Activated T-helper 17 cell treated with anti-CD3 and anti-CD28 coated beads, Interleukin-2, amount 50 U/mL, for 72 hours (primary cell): Measurements from ENCODE around the gene BAAT. TPM values are rescaled to one million over a fixed set of nuclear protein-coding genes. Genes with fewer than 3 reads are reported as not detected.
"Not testable (repeated sequence)": the region's sequence is repeated elsewhere in the genome, so short reads cannot be mapped to it uniquely, and the experiment has no call there.

Experiments used
- ATAC-seq: fragments of 150-1000 bp; cut with Tn5 transposase; replicated peaks from 2 replicates; pipeline ENCODE4 v1.10.0; 2021; ENCODE audit warnings: mild to moderate bottlenecking, moderate library complexity
- H3K27ac Mint-ChIP-seq: one replicate; pipeline ENCODE4 v1.8.0; 2022; ENCODE audit warnings: mixed read lengths
- H3K27me3 Mint-ChIP-seq: one replicate; pipeline ENCODE4 v1.8.0; 2022; ENCODE audit warnings: mixed read lengths
- H3K36me3 Mint-ChIP-seq: one replicate; pipeline ENCODE4 v1.8.0; 2022; ENCODE audit warnings: low read depth, mild to moderate bottlenecking, mixed read lengths
- H3K4me1 Mint-ChIP-seq: one replicate; pipeline ENCODE4 v1.8.0; 2022; ENCODE audit warnings: mixed read lengths
- H3K4me3 Mint-ChIP-seq: one replicate; pipeline ENCODE4 v1.8.0; 2022; ENCODE audit warnings: mild to moderate bottlenecking, mixed read lengths
- H3K9me3 Mint-ChIP-seq: one replicate; pipeline ENCODE4 v1.8.0; 2022; ENCODE audit warnings: mixed read lengths
- total RNA-seq, 2 donors: library from RNA; stranded (reverse); gene quantifications; one replicate each; pipeline ENCODE4 v1.2.3, GENCODE V29; 2022

Gene BAAT
- total RNA-seq, 2 donors from 2014 or later = 0.08 TPM; not detected in 1

DNA sequence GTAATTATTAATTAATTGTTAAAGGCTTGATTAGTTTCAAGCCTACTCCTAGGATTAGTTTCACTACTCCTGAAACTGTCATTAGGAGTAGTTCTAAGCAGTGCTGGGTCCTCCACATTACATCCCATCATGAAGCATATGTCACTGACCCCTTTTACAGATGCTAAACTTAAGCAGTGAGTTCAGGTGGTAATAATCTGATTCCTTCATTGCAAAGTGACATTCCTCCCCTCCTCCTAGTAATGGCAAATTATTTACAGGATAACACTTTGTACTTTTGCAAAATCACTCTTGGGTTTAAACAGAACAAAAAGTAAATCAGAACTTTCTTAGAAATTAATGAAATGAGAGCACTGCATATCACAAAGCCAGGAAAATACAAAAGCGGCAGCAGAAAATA is 52.4 kb downstream of the BAAT start:
- ATAC-seq = no peak
- no peak overlapping the region for H3K4me3 Mint-ChIP-seq
- H3K27me3 Mint-ChIP-seq = peaks cover 14% of the 10 kb centered on the region
- H3K36me3 Mint-ChIP-seq = no peaks in the 10 kb centered on the region
- H3K27ac Mint-ChIP-seq = no peak overlapping the region
- H3K4me1 Mint-ChIP-seq = no peaks in the 10 kb centered on the region
- H3K9me3 Mint-ChIP-seq = peaks cover 2% of the 10 kb centered on the region

DNA sequence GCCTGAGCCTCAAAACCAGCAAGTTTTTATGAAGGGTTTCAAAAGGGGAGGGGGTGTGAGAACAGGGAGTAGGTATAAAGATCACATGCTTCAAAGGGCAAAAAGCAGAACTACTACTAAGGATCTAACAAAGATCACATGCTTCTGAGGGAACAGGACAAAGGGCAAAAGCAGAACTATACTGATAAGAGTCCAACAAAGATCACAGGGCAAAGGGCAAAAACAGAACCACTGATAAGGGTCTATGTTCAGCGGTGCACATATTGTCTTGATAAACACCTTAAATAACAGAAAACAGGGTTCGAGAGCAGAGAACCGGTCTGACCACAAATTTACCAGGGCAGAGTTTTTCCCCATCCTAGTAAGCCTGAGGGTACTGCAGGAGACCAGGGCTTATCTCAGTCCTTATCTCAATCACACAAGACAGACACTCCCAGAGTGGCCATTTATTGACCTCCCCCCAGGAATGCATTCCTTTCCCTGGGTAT is 57.3 kb downstream of the BAAT start:
- not testable (repeated sequence) for H3K4me3 Mint-ChIP-seq, H3K27ac Mint-ChIP-seq, H3K36me3 Mint-ChIP-seq, ATAC-seq, H3K9me3 Mint-ChIP-seq, H3K4me1 Mint-ChIP-seq
- H3K27me3 Mint-ChIP-seq = peaks cover 11% of the 10 kb centered on the region

DNA sequence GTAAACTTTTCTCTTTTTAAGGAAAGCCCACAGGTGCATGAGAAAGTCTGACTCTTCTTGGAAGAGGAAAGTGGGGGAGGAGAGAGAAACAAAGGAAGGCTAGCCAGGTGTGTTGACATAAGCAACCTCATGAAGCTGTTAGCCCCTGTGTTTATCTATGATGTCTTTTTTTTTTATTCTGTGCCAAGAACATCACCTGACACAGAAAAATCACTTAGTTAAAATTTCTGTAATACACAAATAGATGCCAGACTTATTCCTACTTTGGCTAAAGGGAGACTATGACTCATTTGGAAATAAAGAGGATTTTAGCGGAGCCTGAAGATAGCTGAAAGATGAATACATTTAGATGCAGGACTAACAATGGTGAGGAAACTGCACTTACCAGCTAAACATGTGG is 58.3 kb downstream of the BAAT start:
- no peaks in the 10 kb centered on the region for H3K36me3 Mint-ChIP-seq
- H3K27ac Mint-ChIP-seq = no peak overlapping the region
- peaks cover 8% of the 10 kb centered on the region for H3K27me3 Mint-ChIP-seq
- no peak overlapping the region for H3K4me3 Mint-ChIP-seq
- no peak for ATAC-seq
- H3K4me1 Mint-ChIP-seq = no peaks in the 10 kb centered on the region
- H3K9me3 Mint-ChIP-seq = peaks cover 6% of the 10 kb centered on the region

DNA sequence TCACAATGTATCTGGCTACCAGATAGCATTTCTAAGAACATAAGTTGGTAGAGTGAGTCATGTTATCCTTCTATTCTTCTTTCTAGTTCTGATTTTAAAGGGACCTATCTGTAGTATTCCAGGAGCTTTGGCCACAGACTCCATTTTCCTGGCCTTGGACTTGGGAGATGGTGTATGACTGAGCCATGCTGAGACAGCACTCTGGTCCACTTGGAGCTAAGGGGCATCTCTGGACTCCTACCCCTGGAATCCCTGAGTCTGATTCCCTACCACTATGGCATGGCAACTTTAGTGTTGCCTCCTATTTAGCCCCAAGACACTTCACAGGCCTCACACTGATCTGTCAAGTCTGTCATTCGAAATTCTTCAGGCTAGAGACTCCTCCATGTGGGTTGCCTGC is 58.8 kb downstream of the BAAT start:
- H3K27ac Mint-ChIP-seq = no peak overlapping the region
- H3K36me3 Mint-ChIP-seq = no peaks in the 10 kb centered on the region

DNA sequence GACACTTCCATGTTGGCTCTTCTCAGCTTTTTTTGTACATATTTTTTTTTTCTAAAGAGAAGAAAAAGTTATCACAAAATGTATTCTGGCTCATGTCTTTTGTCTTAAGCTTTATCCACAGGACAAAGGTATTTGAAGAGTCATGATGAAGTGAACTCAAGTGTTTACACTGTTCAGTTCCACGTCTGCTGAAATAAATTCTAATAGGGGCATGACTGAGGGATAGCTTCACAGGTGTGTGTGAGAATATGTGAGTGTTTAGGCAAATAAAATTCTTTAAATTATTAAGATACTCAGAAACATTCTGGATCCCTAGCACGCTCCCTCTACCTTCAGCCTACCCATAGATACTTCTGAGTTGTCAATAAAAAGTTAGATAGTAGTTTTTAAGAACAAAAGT is 59.8 kb downstream of the BAAT start:
- Mint-ChIP-seq H3K9me3 (peaks cover 6% of the 10 kb centered on the region), H3K27me3 (peaks cover 18% of the 10 kb centered on the region), H3K4me3 (no peak overlapping the region), H3K27ac (no peak overlapping the region), H3K36me3 (no peaks in the 10 kb centered on the region), H3K4me1 (no peaks in the 10 kb centered on the region)
- ATAC-seq = no peak

More for the DNA sequence above, 58.8 kb downstream of the BAAT start:
- ATAC-seq = no peak
- Mint-ChIP-seq H3K4me1 (no peaks in the 10 kb centered on the region), H3K27me3 (peaks cover 11% of the 10 kb centered on the region), H3K9me3 (peaks cover 6% of the 10 kb centered on the region), H3K4me3 (no peak overlapping the region)

DNA sequence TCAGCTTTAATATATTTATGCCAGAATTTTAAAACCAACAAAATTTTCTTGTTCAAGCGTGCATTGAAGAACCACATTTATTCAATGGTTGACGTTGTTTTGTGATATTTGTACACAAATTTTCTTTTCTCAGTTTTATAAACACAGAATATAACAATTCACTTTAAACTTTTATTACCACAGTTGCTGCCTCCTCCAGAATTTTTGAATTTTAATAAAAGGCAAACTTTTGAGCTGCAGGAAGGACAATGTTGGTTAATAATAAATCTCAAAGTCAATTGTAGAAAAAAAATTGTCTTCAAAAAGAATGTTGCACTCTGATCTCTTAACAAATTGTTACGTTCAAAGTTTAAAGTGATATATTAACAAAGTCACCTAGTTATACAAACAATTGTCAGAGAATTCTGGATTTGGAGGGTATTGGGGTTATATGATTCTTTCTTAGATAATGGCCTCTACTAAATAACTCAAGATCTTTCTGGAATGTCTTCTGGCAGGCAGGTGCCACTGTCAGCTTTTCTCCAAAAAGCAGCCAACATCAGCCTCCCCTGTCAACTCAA is 60.5 kb downstream of the BAAT start:
- H3K4me1 Mint-ChIP-seq = no peaks in the 10 kb centered on the region
- H3K36me3 Mint-ChIP-seq = no peaks in the 10 kb centered on the region
- no peak overlapping the region for H3K4me3 Mint-ChIP-seq
- peaks cover 23% of the 10 kb centered on the region for H3K27me3 Mint-ChIP-seq
- peaks cover 6% of the 10 kb centered on the region for H3K9me3 Mint-ChIP-seq
- no peak for ATAC-seq
- no peak overlapping the region for H3K27ac Mint-ChIP-seq

DNA sequence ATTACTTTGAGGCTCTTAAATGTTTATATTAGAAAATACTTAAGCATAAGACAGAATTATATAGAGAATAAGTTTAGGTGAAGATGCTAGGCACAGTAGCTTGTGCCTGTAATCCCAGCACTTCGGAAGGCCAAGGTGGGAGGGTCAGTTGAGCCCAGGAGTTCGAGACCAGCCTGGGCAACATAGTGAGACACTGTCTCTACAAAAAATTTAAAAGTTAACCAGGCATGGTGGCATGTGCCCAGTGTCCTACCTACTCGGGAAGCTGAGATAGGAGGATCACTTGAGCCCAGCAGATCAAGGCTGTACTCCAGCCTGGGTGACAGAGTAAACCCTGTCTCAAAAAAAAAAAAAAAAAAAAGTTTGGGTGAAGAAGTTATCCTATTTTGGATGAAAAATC is 61.7 kb downstream of the BAAT start:
- Mint-ChIP-seq H3K27me3 (peaks cover 22% of the 10 kb centered on the region), H3K4me1 (no peaks in the 10 kb centered on the region), H3K27ac (no peak overlapping the region)

DNA sequence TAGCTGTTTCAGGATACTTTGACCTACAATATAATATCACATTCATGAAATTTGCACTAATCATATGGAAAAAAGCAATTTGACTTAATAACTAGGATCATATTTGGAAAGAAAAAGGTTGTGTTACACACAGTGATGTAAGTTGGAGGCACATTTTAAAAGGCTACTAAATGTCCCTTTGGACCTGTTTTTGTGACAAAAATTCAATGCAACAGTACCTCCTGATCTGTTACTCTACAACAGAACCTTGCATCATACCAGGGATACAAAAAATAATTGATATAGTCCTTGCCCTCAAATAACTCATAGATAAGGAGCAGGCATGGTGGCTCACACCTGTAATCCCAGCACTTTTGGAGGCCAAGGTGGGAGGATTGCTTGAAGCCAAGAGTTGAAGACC is 67.1 kb downstream of the BAAT start:
- no peak for ATAC-seq
- H3K4me1 Mint-ChIP-seq = no peaks in the 10 kb centered on the region
- H3K27ac Mint-ChIP-seq = no peak overlapping the region
- H3K36me3 Mint-ChIP-seq = no peaks in the 10 kb centered on the region
- no peaks in the 10 kb centered on the region for H3K9me3 Mint-ChIP-seq
- H3K27me3 Mint-ChIP-seq = peaks cover 26% of the 10 kb centered on the region
- H3K4me3 Mint-ChIP-seq = no peak overlapping the region

More for the DNA sequence above, 61.7 kb downstream of the BAAT start:
- Mint-ChIP-seq H3K9me3 (peaks cover 6% of the 10 kb centered on the region), H3K4me3 (no peak overlapping the region), H3K36me3 (no peaks in the 10 kb centered on the region)
- no peak for ATAC-seq

DNA sequence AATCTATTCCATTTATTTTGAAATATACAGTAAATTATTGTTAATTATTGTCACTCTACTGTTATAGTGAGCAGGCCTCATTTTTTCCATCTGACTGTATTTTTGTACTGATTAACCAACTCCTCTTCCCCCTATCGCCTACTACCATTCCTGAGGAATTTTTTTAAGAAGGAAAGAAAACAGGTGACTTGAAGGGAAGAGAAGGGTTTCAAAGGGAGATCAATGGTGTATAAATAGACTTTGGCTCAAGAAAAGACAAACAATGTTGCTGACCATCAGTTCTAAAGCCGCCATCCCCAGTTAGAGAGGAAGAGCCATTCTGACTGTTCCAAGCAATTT is 69.7 kb downstream of the BAAT start:
- H3K36me3 Mint-ChIP-seq = no peaks in the 10 kb centered on the region
- no peak for ATAC-seq

DNA sequence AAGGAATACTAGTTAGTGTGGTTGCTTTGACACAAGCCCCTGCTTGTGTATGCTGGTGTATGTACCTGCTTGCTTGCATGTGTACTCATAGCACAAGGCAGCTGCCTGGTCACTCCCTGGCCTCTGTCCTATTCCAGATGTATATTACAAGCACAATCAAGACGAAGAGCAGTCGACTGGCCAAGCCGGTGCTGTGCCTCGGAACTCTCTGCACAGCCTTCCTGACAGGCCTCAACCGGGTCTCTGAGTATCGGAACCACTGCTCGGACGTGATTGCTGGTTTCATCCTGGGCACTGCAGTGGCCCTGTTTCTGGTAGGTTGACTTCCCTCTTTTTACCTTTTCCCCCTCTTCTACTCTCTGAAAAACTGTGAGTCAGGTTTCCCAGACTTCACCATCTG is 72.1 kb downstream of the BAAT start:
- peaks cover 24% of the 10 kb centered on the region for H3K27me3 Mint-ChIP-seq

More for the DNA sequence above, 69.7 kb downstream of the BAAT start:
- Mint-ChIP-seq H3K4me3 (no peak overlapping the region), H3K27ac (no peak overlapping the region), H3K9me3 (no peaks in the 10 kb centered on the region), H3K4me1 (no peaks in the 10 kb centered on the region), H3K27me3 (peaks cover 19% of the 10 kb centered on the region)

DNA sequence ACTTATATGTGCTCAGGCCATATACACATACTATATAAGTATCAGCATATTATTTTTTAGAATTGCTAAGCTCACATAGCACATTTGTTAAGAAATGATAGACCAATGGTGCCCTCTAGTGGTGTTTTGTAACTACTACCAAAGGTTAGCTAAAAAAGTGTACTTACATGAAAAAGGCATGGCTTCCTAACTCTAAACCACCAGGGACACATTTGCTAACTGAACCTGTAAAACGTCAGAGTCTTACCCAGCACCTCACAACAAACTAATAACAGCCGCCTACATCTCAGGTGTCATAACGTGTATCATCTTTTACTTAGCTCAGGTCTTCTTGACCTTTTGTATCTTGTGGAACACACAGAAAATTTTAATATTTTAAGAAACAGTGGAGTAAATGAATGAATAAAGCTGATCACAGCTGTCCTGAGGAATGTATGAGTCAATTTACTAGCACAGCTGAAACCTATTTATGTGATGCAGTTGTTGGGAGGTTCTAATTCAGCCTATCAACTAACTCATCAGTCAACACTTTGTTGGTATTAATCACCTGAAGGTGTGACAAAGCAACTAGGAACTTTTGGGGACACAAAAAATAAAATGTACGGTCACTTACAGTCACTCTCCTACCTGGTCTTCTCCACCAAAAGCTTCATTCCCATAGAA is 72.9 kb downstream of the BAAT start:
- ATAC-seq = no peak
- no peaks in the 10 kb centered on the region for H3K36me3 Mint-ChIP-seq
- no peak overlapping the region for H3K27ac Mint-ChIP-seq
- H3K4me1 Mint-ChIP-seq = no peaks in the 10 kb centered on the region
- H3K9me3 Mint-ChIP-seq = no peaks in the 10 kb centered on the region
- peaks cover 24% of the 10 kb centered on the region for H3K27me3 Mint-ChIP-seq
- no peak overlapping the region for H3K4me3 Mint-ChIP-seq

More for the DNA sequence above, 72.1 kb downstream of the BAAT start:
- no peak overlapping the region for H3K27ac Mint-ChIP-seq
- no peaks in the 10 kb centered on the region for H3K36me3 Mint-ChIP-seq
- H3K9me3 Mint-ChIP-seq = no peaks in the 10 kb centered on the region
- H3K4me3 Mint-ChIP-seq = no peak overlapping the region
- no peak for ATAC-seq
- H3K4me1 Mint-ChIP-seq = no peaks in the 10 kb centered on the region

DNA sequence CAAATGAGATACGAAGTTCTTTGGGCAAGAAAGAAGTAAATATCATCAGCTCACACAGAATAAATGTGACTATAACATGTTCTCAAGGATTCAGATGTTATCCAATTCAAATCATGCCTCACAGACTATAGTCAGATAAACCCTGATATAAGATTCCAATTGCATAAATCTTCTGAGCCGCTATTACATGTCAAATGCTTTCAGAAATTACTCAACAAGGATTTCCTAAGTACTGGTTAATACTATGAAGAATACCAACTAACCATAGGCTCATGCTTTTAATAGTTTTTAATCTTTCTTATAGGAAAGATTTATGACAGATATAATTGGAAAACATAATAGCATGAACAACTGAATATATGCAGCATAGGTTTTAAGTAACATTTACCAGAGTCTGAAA is 73.6 kb downstream of the BAAT start:
- Mint-ChIP-seq H3K4me1 (no peaks in the 10 kb centered on the region), H3K27me3 (peaks cover 20% of the 10 kb centered on the region), H3K4me3 (no peak overlapping the region), H3K9me3 (no peaks in the 10 kb centered on the region), H3K27ac (no peak overlapping the region), H3K36me3 (no peaks in the 10 kb centered on the region)
- ATAC-seq = no peak

Other genes with a start within 250 kb of the BAAT start
- 10 to 100 TPM; 11.6 to 13.8 TPM for gene MRPL50, start 13.6 kb upstream of the BAAT start, total RNA-seq
- gene ZNF189, start 13.8 kb upstream of the BAAT start, total RNA-seq = 10 to 100 TPM in 1 of 2 donors, 1 to 10 TPM in 1; 8.4 to 19.6 TPM
- not detected for gene ALDOB, start 50.8 kb upstream of the BAAT start, total RNA-seq
- 10 to 100 TPM; 46.2 to 49.4 TPM for gene RNF20, start 148.8 kb upstream of the BAAT start, total RNA-seq
- gene PPP3R2, start 210.0 kb upstream of the BAAT start, total RNA-seq = not detected